Measurements from ENCODE around the gene ARNT2.

The ARNT2 gene

GRCh38 chr15:80411788-80412288, 7.7 kb downstream of the ARNT2 start:
- DNase-seq (ENCODE audit: low read depth): no peak

DNA sequence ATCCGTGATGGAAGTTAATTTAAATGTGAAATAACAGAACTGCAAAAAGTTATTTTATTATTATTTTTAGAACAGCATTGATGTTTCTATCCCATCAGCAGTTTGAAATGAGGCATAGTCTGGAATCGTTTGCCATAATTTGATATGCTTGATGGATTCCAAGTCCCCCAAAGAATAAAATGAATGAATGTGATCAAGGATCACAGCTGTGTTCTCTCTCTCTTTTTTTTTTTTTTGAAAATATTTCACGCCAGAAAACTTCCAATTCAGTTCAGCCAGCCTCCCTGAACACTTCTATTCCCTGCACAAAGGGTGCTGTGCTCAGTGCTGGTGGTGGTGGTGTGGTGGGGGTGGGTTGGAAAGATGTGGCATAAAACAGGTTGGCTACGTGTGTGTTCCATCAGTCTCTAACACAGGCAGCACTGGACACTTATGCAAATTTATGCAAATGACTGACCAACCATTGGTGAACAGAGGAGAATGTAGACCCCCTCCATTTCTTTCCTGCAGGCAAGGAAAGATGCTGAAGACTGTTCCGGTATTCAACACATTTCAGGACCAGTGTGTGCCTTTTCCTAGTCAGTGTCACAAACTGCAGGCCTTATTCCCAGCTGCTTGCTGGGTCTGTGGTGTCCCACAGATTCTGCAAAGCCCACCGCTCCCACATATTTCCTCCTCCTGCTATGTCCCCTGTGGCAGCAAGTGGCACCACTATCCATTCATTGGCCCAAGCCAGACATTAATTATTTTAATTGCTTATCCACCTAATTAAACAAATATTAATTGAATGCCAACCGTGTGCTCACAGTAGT, 10.6 kb downstream of the ARNT2 start:
- no peak for DNase-seq (ENCODE audit: low read depth)

DNA sequence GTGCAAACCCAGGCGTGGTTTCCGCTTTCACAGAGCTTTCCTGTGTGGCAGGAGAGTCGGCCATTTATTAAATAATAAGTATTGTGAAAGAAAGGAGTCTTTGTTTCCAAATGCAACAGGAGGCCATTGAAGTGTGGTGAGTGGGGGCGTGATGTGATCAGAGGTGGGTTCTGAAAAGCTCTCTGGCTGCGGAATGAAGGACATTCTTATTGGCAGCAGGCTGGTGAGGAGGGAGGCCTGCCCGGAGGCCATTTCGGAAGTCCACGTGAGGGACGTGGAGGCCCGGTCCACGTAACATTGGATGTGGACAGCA, 11.1 kb downstream of the ARNT2 start:
- DNase-seq (ENCODE audit: low read depth): no peak

DNA sequence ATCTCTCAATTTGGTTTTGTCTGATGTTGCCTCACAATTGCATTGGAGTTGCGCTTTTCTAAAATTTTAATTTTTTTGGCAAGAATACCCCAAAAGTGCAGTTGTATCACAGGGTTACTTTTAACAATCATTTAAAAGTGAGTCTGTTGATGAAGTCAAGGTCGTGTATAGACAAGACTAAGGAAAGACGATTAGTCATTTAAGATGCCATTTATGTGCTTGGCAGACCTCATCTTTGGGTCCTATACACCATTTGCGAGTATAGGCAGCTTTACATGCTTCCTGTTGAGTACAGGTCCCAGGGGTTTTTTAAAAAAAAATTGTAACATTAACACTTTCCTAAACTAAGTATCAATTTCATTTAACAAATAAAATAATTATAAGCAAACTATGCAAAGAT, 12.5 kb downstream of the ARNT2 start:
- no peak for DNase-seq (ENCODE audit: low read depth)

- DNase-seq (ENCODE audit: low read depth): no peak
Measured at GRCh38 chr15:80418892-80419537, 14.8 kb downstream of the ARNT2 start.

DNA sequence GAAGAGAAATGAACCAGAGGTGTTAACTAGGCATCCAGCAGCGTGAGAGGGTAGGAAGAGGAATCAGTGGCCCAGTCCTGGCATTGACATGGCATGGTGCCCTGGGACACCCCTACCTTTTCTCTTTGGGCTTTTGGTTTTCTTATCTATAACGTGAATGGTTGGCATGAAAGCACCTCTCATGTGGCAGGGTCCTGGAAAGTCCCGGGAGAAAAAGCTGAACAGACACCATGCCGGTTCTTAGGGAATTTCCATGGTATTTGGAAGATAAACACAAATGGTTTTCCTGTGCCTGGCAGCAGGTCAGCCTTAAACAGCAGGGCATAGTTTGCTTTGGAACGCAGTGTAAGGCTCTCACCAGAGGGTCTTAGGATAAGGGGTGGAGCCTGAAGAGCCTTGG, 15.4 kb downstream of the ARNT2 start:
- no peak for DNase-seq (ENCODE audit: low read depth)

- no peak for DNase-seq (ENCODE audit: low read depth)
Measured at GRCh38 chr15:80420658-80421057, 16.5 kb downstream of the ARNT2 start.

DNA sequence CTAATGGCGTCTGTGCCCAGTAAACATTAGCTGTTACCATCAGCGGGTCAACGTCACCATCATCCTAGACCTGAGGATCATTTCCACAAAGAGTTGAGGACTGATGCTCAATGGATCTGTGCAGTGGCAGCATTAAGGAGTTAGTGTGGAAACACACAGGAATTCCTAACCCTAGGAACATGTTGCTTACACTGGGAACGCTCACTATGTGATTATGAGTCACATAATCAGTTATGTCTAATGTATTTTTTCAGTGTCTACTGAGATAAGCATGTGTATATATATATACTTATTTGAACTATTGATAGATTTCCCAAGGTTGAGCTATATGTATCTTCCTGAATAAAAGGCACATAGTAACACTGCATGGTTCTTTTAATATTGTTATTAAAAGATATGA, 19.0 kb downstream of the ARNT2 start:
- no peak for DNase-seq (ENCODE audit: low read depth)

- DNase-seq (ENCODE audit: low read depth): no peak
Measured at GRCh38 chr15:80424381-80424780, 20.2 kb downstream of the ARNT2 start.

DNA sequence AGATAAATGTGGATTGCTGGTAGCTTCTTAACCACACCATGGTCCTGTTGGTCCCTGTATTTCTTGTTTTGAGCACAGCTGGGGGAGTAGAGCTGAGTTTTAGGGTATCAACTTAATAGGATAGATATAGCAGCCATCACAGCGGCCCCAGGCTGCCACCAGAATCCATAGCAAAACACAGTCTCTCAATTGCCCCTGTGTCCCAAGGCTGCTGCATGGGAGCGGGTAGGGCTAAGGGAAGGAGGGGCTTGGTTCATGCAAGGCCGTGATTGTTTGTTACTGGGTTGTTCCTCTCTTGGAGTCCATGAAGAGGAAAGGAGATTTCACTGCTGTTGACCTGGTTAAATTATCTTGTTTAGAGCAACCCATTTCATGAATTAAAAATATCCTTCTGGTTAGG, 22.1 kb downstream of the ARNT2 start:
- DNase-seq (ENCODE audit: low read depth): no peak

GRCh38 chr15:80429964-80430363, 25.8 kb downstream of the ARNT2 start:
- no peak for DNase-seq (ENCODE audit: low read depth)

DNA sequence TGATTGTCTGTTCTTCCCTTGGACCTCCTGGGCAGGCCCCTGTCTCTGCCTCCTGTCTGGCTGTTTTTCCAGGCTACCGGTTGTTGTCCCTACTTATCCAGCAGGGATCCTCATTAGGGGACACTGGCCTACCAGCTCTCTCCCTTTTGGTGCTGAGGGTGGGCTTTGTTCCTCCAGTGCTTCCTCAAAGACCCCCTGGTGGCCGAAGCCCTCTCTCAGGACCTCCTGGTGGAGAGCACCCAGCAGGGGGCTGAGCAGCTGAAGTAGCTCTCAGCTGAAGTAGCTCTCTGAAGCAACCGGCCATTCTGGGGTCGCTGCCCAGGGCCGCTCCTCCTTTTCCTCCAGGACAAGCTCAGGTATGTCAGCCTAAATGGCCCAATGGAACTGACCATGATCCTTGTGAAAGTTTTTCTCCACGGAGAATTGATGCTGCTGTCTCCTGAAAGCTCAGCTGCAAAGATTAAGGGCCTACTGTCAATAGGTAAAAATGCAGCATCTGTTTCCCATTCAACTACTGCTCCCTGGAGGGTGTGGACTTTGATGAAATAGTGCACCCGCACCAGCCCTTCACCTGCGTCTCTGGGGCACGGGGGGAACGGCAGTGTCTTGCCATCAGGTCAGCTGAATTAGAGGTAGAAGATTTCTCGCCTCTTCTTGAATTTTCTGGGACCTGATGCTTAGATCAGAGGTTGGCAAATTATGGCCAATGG, 27.6 kb downstream of the ARNT2 start:
- no peak for DNase-seq (ENCODE audit: low read depth)

DNA sequence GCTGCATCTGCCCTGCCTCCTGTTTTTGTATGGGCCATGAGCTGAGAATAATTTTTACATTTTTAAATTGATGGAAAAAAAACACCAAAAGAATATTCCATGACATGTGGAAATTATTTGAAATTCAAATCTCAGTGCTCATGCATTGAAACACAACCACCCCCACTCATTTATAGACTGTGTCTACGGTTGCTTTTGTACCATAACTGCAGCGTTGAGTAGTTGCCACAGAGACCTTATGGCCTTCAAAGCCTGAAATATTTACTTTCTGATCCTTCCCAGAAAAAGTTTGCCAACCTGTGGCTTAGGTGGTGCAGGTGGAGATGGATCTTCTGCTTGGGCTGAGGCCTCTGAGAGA, 28.1 kb downstream of the ARNT2 start:
- no peak for DNase-seq (ENCODE audit: low read depth)

DNA sequence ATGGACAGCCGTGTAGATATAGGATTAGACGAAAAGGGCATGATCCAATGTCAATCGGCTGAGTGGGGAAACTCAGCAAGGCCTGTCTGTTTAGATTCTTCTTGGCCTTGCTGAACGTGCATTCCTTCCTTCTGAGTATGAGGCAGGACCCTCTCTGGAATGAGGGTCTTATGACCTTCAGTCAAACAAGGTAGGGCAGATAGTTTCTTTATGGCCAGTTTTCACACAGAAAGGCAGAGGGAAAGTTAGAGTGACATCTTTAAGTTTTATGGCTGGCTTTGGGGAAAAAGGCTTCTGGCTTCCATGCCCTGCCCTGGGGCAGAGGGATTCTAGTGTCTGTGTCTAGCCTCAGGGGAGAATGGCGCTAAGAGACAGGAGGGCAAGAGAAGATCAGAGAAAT, 29.7 kb downstream of the ARNT2 start:
- no peak for DNase-seq (ENCODE audit: low read depth)

- no peak for DNase-seq (ENCODE audit: low read depth)
Measured at GRCh38 chr15:80434926-80435720, 30.9 kb downstream of the ARNT2 start.

DNA sequence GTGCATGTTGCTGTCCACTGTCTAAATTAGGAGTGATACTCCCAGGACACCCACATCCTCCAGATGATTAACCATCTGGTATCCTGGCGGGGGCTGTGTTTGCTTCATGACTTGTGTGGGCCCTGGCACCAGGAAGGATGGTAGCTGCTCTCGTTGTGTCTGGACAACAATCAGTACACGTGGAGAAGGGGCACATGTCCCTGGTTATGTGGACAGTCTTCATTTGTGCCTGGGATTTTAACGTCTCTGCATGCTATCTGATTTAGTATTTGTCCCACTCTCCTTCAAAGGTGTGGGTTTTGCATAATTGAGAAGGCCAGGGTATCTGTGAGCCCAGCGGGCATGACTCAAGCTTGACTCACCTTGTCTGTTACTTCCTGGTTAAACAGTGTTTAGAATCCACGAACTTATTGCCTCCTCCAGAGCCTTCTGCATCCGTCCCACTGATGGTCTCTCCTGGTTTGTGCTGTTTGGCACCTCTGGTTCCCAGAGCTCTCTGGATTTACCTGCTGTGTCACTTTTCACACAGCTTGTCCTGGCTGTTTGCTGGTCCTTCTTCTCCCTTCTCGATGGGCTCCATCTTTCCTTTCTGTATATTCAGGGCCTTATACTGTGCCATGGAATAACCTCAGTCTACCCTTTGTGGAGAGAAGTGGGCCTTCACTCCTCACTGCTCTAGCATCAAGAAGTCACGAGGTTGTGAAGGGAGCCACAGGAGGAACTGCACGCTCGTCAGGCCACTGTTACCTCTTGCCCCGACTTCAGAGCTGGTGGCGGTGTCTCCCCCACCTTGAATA, 32.5 kb downstream of the ARNT2 start:
- DNase-seq (ENCODE audit: low read depth): no peak

DNA sequence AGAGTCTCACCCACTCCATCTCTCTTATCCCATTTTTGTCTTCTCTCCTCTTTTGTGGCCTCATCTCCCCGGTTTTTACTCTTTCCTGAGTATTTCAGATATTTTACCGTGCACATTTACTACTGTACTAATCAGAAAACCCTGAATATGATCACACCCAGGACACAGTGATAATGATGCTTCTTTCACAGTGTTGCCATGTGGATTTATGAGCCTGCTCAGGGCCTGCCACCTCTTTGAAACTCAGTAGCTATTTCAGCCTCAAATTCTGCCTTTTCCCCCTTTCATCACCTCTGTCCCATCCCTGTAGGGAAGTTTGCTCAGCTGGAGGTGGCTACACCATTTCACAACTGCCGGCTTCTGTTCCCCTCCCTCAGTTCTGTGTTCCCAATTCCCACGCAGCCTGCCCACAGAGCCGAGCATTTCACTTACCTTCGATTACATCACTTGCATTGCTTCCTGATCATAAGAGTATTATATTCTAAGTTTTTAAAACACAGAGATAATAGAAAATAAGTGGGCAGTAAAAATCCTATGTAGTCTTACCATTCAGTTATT, 33.2 kb downstream of the ARNT2 start:
- no peak for DNase-seq (ENCODE audit: low read depth)

- no peak for DNase-seq (ENCODE audit: low read depth)
Measured at GRCh38 chr15:80439140-80439539, 35.0 kb downstream of the ARNT2 start.

DNA sequence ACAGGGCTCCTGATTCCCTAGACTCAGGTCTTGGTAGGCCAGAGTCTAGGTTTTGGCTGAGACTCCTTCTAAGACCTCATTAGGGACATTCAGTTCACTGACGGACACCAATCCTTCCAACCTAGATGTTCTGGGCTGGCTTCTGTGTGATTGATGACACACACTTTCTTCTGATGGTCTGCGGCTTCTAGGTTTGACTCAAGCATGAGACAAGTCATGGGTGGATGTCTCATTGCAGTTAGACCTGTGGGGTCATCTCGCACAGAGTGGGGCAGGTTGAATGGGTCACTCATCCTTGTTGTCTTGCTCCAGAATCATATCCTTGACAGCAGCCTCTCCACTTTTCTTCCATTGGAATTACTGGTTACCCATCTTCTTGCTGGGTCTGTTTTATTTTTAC, 35.8 kb downstream of the ARNT2 start:
- DNase-seq (ENCODE audit: low read depth): no peak

DNA sequence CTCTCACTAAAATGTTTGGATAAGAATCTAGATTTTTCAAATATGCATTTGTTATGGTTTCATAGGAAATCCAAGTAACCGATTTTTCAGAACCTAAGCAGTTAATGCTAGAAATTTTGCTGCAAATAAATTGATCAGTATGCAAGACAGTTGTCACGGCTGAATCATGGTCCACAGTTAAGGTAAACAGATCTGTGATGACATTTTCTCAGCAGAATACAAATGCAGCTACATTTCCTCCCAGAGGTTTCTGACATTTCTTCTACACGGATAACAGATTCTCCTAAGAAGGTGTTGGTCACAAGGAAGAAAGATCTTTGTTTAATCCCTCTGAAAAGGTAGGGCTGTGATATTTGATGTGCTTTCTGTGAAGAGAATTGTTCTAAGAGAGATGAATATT, 36.9 kb downstream of the ARNT2 start:
- DNase-seq (ENCODE audit: low read depth): no peak

GRCh38 chr15:80441714-80442113, 37.5 kb downstream of the ARNT2 start:
- DNase-seq (ENCODE audit: low read depth): no peak
